ENCODE measurements around the gene TBC1D2B.
A peak's percentile ranks its signal among the peaks of the same experiment; 100 is the strongest.

Gene TBC1D2B

DNA sequence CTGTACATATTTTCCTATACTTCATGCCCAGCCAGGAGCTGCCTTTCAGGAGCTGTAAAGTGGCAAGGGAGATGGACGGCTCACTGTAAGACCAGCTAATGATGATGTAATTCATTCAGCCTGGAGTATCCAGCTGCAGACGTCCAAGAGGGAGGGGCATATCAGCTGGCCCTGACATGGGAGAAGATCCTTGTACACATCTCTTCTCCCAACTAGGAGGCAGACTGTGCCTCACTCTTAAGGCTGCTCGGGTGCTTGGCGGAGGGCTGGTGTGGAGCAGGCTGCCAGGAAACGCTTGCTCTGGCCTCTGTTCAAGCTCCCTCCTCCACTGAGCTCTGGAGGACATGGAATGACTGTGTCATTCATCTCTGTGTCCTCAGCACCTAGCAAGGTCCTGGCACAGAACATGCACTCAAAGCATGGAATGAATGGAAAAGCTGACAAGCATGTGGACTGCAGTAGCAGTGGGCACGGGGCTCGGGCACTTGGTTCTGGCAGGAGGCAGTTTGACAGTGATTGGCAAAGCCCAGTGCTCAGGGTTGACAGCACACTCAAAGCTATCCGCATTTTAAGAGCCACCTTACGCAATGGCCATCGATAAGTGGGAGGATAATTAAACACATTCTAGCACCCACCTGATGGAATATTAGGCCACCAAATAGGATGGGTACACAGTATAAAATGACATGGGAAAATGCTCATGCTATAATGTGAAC is 72.4 kb downstream of the TBC1D2B start (continued):
- TF ChIP-seq, protein P1, sequence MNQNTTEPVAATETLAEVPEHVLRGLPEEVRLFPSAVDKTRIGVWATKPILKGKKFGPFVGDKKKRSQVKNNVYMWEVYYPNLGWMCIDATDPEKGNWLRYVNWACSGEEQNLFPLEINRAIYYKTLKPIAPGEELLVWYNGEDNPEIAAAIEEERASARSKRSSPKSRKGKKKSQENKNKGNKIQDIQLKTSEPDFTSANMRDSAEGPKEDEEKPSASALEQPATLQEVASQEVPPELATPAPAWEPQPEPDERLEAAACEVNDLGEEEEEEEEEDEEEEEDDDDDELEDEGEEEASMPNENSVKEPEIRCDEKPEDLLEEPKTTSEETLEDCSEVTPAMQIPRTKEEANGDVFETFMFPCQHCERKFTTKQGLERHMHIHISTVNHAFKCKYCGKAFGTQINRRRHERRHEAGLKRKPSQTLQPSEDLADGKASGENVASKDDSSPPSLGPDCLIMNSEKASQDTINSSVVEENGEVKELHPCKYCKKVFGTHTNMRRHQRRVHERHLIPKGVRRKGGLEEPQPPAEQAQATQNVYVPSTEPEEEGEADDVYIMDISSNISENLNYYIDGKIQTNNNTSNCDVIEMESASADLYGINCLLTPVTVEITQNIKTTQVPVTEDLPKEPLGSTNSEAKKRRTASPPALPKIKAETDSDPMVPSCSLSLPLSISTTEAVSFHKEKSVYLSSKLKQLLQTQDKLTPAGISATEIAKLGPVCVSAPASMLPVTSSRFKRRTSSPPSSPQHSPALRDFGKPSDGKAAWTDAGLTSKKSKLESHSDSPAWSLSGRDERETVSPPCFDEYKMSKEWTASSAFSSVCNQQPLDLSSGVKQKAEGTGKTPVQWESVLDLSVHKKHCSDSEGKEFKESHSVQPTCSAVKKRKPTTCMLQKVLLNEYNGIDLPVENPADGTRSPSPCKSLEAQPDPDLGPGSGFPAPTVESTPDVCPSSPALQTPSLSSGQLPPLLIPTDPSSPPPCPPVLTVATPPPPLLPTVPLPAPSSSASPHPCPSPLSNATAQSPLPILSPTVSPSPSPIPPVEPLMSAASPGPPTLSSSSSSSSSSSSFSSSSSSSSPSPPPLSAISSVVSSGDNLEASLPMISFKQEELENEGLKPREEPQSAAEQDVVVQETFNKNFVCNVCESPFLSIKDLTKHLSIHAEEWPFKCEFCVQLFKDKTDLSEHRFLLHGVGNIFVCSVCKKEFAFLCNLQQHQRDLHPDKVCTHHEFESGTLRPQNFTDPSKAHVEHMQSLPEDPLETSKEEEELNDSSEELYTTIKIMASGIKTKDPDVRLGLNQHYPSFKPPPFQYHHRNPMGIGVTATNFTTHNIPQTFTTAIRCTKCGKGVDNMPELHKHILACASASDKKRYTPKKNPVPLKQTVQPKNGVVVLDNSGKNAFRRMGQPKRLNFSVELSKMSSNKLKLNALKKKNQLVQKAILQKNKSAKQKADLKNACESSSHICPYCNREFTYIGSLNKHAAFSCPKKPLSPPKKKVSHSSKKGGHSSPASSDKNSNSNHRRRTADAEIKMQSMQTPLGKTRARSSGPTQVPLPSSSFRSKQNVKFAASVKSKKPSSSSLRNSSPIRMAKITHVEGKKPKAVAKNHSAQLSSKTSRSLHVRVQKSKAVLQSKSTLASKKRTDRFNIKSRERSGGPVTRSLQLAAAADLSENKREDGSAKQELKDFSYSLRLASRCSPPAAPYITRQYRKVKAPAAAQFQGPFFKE (tag by site-specific recombination; IDR thresholded peaks at IDR 0.05; ENCODE audit: borderline replicate concordance) = no peak
- TF ChIP-seq, protein P2, sequence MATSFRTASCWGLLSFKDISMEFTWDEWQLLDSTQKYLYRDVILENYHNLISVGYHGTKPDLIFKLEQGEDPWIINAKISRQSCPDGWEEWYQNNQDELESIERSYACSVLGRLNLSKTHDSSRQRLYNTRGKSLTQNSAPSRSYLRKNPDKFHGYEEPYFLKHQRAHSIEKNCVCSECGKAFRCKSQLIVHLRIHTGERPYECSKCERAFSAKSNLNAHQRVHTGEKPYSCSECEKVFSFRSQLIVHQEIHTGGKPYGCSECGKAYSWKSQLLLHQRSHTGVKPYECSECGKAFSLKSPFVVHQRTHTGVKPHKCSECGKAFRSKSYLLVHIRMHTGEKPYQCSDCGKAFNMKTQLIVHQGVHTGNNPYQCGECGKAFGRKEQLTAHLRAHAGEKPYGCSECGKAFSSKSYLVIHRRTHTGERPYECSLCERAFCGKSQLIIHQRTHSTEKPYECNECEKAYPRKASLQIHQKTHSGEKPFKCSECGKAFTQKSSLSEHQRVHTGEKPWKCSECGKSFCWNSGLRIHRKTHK (tag by site-specific recombination; IDR thresholded peaks at IDR 0.05) = no peak
- TF ChIP-seq, protein P3, sequence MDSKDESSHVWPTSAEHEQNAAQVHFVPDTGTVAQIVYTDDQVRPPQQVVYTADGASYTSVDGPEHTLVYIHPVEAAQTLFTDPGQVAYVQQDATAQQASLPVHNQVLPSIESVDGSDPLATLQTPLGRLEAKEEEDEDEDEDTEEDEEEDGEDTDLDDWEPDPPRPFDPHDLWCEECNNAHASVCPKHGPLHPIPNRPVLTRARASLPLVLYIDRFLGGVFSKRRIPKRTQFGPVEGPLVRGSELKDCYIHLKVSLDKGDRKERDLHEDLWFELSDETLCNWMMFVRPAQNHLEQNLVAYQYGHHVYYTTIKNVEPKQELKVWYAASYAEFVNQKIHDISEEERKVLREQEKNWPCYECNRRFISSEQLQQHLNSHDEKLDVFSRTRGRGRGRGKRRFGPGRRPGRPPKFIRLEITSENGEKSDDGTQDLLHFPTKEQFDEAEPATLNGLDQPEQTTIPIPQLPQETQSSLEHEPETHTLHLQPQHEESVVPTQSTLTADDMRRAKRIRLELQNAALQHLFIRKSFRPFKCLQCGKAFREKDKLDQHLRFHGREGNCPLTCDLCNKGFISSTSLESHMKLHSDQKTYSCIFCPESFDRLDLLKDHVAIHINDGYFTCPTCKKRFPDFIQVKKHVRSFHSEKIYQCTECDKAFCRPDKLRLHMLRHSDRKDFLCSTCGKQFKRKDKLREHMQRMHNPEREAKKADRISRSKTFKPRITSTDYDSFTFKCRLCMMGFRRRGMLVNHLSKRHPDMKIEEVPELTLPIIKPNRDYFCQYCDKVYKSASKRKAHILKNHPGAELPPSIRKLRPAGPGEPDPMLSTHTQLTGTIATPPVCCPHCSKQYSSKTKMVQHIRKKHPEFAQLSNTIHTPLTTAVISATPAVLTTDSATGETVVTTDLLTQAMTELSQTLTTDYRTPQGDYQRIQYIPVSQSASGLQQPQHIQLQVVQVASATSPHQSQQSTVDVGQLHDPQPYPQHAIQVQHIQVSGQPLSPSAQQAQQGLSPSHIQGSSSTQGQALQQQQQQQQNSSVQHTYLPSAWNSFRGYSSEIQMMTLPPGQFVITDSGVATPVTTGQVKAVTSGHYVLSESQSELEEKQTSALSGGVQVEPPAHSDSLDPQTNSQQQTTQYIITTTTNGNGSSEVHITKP (tag by site-specific recombination; IDR thresholded peaks at IDR 0.05) = peak; percentile 57; the same call in 1 of the 2 replicates
- TF ChIP-seq, protein P4, sequence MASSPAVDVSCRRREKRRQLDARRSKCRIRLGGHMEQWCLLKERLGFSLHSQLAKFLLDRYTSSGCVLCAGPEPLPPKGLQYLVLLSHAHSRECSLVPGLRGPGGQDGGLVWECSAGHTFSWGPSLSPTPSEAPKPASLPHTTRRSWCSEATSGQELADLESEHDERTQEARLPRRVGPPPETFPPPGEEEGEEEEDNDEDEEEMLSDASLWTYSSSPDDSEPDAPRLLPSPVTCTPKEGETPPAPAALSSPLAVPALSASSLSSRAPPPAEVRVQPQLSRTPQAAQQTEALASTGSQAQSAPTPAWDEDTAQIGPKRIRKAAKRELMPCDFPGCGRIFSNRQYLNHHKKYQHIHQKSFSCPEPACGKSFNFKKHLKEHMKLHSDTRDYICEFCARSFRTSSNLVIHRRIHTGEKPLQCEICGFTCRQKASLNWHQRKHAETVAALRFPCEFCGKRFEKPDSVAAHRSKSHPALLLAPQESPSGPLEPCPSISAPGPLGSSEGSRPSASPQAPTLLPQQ (tag by site-specific recombination; IDR thresholded peaks at IDR 0.05) = 0 out of 2 replicates have a peak, but pooled peaks have one; percentile 39
- peak; percentile 98 for TF ChIP-seq ZNF600 (tag by site-specific recombination; IDR thresholded peaks at IDR 0.05)
- TF ChIP-seq SP3 (tag by site-specific recombination; IDR thresholded peaks at IDR 0.05) = no peak
- no peak for TF ChIP-seq ZNF548 (tag by site-specific recombination; IDR thresholded peaks at IDR 0.05)
- TF ChIP-seq ZBTB1 (tag by site-specific recombination; IDR thresholded peaks at IDR 0.05) = no peak
- TF ChIP-seq, protein P5, sequence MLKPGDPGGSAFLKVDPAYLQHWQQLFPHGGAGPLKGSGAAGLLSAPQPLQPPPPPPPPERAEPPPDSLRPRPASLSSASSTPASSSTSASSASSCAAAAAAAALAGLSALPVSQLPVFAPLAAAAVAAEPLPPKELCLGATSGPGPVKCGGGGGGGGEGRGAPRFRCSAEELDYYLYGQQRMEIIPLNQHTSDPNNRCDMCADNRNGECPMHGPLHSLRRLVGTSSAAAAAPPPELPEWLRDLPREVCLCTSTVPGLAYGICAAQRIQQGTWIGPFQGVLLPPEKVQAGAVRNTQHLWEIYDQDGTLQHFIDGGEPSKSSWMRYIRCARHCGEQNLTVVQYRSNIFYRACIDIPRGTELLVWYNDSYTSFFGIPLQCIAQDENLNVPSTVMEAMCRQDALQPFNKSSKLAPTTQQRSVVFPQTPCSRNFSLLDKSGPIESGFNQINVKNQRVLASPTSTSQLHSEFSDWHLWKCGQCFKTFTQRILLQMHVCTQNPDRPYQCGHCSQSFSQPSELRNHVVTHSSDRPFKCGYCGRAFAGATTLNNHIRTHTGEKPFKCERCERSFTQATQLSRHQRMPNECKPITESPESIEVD (tag by site-specific recombination; IDR thresholded peaks at IDR 0.05) = no peak

DNA sequence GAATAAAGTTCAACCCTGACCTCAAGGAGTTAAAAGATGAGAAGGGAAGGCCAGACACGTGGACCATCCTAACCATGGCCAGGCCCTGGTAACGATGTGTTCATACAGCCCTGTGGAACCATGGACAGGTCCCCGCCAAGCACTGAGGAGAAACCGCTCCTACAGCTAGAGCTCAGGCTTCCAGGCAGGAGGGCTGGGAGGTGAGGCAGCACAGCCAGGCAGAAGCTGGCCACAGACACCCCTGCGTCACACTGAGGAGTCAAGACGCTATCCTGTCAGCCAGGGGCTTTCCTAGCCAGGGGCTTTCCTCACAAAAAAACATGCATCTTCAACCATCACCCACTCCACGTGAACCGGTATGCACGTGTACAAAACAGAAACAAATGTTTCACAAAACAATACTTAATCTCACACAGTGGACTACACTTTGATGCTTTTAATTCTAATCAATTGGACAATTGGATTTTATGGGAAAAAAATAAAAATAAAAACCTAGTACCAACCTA is 73.2 kb downstream of the TBC1D2B start:
- H3K4me3 ChIP-seq (ENCODE audit: low read depth, low read length) = no peak overlapping the region
- ChIA-PET POLR2A (interaction anchor here (0.8 kb wide), 1 partner anchor 72 kb away, joined by 3 read pairs; no protein-coding TSS in a partner anchor), CTCF (interaction anchor here (0.5 to 5.6 kb wide), 15 partner anchors 30 to 1522 kb away, joined by 3 to 44 read pairs (median 4); no protein-coding TSS in a partner anchor)
- H3K27ac ChIP-seq (ENCODE audit: extremely low read depth, low read depth, low read length) = no peak overlapping the region
- H3K4me1 ChIP-seq (ENCODE audit: control insufficient read depth, insufficient read depth, low read length) = peaks cover 6% of the 10 kb centered on the region; the same call in 1 of the 2 replicates
- no peak for TF ChIP-seq TRIM28 (IDR thresholded peaks at IDR 0.05; ENCODE audit: borderline replicate concordance, low read length)
- TF ChIP-seq, protein P6, sequence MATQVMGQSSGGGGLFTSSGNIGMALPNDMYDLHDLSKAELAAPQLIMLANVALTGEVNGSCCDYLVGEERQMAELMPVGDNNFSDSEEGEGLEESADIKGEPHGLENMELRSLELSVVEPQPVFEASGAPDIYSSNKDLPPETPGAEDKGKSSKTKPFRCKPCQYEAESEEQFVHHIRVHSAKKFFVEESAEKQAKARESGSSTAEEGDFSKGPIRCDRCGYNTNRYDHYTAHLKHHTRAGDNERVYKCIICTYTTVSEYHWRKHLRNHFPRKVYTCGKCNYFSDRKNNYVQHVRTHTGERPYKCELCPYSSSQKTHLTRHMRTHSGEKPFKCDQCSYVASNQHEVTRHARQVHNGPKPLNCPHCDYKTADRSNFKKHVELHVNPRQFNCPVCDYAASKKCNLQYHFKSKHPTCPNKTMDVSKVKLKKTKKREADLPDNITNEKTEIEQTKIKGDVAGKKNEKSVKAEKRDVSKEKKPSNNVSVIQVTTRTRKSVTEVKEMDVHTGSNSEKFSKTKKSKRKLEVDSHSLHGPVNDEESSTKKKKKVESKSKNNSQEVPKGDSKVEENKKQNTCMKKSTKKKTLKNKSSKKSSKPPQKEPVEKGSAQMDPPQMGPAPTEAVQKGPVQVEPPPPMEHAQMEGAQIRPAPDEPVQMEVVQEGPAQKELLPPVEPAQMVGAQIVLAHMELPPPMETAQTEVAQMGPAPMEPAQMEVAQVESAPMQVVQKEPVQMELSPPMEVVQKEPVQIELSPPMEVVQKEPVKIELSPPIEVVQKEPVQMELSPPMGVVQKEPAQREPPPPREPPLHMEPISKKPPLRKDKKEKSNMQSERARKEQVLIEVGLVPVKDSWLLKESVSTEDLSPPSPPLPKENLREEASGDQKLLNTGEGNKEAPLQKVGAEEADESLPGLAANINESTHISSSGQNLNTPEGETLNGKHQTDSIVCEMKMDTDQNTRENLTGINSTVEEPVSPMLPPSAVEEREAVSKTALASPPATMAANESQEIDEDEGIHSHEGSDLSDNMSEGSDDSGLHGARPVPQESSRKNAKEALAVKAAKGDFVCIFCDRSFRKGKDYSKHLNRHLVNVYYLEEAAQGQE (tag by site-specific recombination; IDR thresholded peaks at IDR 0.05) = peak; percentile 81
- peaks cover 16 to 81% of the 10 kb centered on the region in 2 experiments for H3K36me3 ChIP-seq (ENCODE audit: control insufficient read depth in 2 of 2, insufficient read depth in 1 of 2, low read length in 2 of 2)
- no peaks in the 10 kb centered on the region for H3K9me3 ChIP-seq (ENCODE audit: control insufficient read depth, insufficient read depth, low read depth, low read length)

Data from HEK293 (cell line).